Stimulated activated CD4-positive, alpha-beta T cell treated with anti-CD3 and anti-CD28 coated beads, Interleukin-4, amount 100 ng/mL, for 24 hours (primary cell): ENCODE measurements around the gene TLE6.
"Not testable (repeated sequence)": the region's sequence is repeated elsewhere in the genome, so short reads cannot be mapped to it uniquely, and the experiment has no call there.

Experiments used
- DNase-seq: peaks from one replicate; pipeline ENCODE4 v3.0.0-alpha.2; 2020

The TLE6 gene

DNA sequence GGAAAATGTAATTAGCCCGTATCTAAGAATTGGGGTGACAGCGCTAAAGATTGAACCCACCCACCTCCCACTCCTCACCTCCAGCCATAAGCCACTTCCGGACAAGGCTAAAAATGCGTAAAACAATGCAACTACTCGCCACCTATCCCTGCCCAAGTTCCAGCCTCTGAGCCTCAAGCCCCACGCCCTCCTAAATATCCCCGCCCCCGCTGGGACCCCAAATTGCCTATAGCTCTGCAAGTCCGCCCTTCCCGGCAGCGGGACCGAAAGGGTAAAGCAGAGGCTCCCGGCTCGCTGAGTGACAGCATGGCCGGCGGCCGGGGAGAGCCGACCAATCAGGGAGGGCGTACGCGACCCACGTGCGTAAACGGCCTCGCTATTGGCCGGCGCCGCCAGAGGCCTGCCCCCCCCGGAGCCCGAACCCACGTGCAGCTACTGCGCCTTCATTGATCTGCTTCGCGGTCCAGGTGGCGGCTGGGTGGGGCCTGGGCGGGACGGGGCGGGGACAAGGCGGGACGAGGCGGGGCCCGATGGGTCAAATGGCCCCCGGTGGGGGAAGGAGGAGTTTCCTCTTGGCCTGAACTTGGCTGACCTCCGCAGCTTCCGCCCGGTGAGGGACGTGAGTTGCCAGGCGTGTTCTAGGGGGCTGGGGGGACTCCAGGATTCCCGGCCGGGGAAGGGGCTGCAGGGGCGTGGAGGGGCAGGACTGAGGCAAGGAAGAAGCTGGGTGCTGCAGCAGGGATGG is at the start of gene TLE6:
Gene TLE6, plus strand, starts transcription at position 564 of the 745 bp plus-strand sequence. CDS start 670 bp downstream, outside the sequence.
- peak; percentile 94 for DNase-seq

DNA sequence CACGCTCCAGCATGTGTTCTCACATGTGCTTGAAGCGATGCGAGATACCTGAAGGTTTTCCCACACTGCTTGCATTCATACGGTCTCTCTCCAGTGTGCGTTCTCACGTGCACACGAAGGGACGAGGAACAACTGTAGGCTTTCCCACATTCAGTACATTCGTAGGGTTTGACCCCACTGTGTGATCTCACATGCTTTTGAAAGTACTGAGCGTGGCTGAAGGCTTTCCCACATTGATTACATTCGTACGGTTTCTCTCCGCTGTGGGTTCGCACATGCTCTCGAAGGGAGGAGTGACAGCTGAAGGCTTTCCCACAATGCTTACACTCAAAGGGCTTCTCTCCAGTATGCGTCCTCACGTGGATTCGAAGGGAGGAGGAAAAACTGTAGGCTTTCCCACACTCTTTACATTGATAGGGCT is 43.9 kb upstream of the TLE6 start:
- DNase-seq: no peak

DNA sequence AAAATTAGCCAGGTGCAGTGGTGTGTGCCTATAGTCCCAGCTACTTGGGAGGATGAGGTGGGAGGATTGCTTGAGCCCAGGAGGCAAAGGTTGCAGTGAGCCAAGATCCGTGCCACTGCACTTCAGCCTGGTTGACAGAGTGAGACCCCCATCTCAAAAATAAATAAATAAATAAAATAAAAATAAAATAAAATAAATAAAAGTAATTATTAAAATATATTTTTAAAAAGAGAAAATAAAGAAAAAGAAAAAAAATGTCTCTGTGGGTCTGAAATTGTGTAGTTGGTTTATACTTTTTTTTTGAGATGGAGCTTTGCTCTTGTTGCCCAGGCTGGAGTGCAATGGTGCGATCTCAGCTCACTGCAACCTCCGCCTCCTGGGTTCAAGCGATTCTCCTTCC is 41.5 kb upstream of the TLE6 start:
- DNase-seq: not testable (repeated sequence)

DNA sequence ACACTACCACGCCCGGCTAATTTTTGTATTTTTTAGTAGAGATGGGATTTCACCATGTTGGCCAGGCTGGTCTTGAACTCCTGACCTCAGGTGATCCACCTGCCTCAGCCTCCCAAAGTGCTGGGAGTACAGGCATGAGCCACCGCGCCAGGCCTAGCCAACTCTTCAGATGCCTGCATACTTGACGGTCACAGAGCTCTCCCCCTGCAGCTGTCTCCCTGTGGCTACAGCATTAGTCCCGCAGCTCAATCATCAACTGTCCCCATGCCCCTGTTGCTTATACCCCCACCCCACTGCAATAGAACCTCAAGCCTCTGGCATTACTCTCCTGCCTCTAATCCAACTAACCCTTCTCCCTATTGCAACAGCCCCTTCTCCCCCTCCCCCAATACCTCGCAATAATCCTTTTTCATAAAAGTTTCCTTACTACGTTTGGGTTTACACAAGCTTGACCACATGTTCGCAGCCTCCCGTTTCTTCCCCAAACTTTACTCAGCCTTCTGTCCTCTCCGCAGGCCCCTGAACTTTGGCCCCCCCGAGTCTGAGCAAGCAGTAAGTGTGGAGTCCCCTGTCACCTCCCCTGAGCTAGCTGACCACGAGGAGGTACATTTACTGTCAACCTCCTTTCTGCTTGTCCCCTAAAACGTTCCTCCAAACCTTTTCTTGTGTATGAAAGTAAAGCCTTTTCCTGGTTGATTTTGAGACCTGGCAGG is 34.3 kb upstream of the TLE6 start:
- DNase-seq: no peak

DNA sequence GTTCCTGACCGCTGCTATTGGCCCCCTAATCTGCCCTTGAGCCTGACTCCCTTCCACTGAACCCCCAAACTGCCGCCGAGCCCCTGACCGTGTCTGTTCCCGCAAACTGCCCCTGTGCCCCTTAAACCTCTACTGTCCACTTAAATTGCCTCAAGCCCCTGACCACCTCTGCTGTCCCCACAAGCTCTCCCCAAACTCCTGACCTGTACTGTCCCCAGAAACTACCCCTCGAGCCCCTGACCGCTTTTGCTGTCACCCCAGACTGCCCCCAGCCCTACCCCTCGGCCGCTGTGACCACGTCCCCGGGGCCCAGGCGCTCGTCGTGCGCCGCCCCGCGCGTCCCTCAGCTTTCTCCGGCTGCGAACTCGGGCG is 33.0 kb upstream of the TLE6 start:
- no peak for DNase-seq

DNA sequence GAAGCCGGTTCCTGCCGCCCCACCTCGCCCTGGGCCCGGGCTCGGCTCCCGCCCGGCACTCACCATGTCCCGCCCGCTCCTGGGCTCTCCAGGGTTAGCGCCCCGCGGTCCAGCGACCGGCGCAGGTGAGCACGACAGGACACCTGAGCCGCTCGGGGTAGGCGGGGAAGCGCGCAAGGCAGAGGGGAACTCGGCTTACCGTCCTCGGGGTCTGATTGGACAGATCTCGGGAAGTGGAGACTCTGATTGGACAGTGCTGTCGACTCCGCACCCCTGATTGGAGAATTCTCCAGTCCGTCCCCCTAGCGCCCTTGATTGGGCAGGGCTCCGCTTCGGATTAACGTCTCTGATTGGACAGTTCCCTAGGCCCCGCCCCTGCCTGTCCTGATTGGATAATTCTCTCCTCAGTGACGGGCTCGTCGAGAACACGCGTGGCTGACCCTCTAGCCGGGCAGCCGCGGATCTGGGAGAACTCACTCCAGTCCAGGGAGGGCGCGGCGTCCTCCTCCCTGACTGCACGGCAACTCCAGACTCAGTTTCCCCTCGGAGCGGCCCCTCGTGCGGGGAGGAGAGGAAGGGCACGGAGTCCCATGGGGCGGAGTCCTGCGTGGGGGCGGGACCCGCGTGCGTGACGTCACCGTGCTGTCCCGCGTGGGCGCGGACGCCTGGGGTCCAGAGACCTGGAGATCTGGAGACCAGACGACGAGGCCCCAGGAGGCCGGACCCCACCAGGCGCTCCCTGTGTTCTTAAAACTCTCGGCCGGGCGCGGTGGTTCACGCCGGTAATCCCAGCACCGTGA is 32.4 kb upstream of the TLE6 start, which contains the start of gene ZNF77:
Gene ZNF77, minus strand, starts transcription at position 197 of the 800 bp plus-strand sequence. Its CDS starts 131 bp downstream, at position 66.
- peak; percentile 99 for DNase-seq

DNA sequence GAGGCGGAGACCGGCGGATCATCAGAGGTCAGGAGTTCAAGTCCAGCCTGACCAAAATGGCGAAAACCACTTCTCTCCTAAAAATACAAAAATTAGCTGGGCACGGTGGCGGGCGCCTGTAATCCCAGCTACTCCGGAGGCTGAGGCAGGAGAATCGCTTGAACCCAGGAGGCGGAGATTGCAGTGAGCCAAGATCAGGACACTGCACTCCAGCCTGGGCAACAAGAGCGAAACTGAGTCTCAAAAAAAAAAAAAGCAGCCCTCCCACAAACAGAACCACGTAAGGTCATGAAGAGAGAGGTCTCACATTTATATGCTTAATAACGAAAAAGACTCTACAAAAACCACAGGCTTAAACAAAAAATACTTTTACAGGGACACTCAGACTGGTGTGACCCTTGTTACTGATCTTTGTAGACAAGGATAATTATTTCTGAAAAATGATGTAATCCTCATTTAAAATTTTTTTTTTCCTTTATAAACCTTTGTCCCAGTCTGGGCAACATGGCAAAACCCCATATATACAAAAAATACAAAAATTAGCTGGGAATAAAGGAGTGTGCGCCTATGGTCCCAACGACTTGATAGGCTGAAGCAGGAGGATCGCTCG is 31.7 kb upstream of the TLE6 start:
- DNase-seq: no peak

DNA sequence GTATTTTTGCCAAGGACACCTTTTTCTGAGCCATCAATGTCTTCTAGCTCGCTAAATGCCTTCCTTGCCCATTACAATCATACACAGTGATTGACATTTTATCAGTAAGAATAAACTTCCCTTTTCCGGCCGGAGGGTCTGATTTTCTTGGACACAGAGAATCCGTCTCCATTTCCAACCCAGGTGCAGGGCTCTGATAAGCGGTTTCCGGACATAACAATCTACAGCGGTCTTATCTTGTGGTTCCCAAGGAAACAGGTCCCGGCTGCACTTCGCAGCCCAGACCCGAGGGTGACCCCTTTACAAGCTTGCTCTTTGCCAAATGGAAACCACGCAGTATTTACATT is 27.5 kb upstream of the TLE6 start:
- DNase-seq: no peak

DNA sequence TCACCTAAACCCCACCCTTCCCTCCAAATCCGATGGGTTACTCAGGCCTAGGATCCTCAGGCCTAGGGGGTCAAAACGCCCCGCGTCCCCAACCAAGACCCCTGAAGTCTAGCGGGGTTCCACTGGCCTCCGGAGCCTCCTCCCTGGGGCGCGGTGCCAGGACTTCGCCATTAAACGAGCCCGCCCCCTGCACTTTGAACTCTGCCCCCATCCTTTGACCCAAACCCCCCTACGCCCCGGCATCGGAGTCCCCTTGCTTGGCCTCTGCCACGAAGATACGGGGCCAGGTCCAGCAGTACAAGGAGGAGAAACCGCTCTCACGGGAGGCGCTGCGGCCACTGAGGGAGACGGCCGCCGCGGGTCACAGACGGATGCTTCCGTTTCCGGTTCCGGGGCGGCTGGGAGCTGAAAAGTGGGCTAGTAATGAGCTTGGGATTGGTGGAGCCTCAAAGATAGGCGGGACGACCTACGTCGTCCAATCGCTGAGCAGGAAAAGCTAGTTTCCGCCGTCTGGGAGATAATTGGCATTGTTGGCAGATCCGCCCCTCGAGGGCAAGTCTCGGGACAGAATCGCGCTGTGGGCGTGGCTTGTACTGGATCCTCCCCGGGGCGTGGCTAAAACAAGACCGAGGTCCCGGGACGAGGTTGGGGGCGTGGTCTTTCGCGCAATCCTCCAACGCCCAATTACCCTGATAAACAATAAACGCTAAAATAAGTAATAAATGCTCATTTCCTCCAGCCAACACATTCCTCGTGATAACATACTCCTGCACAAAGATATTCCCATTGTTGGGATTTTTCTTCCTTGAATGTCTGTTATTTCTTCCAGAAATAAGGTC is 26.9 kb upstream of the TLE6 start:
- peak; percentile 100 for DNase-seq

DNA sequence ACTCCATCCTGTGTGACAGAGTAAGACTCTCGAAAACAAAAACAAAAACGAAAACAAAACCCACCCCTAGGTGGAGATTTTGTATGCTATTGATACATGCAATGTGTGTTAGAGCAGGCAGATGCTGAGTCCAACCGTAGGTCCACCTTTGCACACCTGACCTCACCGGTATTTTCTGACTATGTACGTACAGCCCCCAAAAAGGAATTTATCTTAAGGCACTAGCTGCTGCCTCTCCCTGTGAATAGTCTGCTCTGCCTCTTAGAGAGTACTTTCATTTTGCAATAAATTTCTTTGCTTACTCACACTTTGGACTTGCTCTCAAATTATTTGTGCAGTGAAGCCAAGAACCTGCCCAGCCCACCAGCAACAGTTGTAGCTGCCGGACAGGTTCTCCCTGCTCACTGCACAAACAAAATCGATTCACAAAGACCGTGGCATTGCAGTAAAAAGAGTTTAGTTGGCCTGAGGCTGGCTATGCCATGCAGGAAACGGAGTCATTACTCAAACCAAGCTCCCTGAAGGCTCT is 24.3 kb upstream of the TLE6 start:
- no peak for DNase-seq

DNA sequence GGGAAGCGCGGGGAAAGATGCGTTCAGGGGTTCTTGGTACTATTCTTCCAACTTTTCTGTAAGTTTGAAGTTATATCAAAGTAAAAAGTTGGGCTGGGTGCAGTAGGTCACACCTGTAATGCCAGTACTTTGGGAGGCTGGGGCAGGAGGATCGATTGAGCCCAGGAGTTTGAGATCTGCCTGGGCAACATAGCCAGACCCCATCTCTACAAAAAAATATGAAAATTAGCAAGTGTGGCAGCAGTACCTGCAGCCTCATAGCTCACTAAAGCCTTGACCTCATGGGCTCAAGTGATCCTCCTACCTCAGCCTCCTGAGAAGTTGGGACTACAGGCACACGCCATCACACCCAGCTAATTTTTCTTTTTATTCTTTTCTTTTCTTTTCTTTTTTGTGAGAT is 20.2 kb upstream of the TLE6 start:
- DNase-seq: no peak

DNA sequence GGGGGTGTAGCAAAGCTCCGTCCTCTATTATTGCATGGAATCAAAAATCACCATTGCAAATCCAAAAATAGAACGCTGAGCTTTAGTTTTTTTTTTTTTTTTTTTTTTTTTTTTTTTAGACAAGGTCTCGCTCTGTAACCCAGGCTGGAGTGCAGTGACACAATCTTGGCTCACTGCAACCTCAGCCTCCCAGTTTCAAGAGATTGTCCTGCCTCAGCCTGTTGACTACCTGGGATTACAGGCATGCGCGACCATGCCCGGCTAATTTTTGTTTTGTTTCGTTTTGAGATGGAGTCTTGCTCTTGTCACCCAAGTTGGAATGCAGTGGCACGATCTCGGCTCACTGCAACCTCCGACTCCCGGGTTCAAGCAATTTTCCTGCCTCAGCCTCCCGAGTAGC is 17.2 kb upstream of the TLE6 start:
- no peak for DNase-seq

DNA sequence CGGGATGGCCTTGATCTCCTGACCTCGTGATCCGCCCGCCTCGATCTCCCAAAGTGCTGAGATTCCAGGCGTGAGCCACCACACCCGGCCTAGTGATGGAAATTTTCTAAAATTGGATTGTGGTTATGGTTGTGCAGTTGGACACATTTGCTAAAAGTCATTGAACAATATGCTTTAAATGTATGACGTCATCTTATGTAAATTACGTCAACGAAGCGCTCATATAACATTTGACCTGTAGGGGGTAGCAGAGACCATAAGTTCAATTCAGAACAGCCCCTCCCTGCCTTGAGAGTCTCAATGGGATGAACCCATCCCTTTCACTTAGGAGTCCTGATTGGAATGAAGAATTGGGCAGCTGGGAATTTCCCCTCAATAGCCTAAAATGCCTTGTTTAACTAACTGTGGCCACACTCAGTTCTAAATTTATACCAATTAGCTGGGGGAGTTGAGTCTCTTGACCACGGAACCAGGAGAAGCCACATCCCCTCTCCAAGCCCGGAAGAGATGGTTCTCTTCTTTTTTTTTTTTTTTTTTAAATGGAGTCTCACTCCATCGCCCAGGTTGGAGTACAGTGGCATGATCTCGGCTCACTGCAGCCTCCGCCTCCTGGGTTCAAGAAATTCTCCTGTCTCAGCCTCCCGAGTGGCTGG is 15.2 kb upstream of the TLE6 start:
- DNase-seq: peak; percentile 56

DNA sequence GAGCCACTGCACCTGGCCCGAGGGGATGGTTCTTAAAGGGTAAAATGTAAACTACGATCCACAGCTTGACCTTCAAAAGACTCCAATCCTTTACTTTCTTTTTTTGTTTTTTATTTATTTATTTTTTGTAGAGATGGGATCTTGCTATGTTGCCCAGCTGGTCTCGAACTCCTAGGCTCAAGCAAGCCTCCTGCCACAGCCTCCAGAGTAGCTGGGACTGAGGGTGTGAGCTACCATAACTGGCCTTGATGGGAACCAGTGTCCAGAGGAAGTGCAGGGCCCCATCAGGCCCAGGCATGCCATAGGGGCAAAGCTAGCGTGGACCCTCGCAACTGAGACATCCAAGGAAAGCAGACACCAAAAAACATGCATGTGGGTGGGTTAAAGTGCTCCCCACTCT is 14.2 kb upstream of the TLE6 start:
- DNase-seq: no peak

DNA sequence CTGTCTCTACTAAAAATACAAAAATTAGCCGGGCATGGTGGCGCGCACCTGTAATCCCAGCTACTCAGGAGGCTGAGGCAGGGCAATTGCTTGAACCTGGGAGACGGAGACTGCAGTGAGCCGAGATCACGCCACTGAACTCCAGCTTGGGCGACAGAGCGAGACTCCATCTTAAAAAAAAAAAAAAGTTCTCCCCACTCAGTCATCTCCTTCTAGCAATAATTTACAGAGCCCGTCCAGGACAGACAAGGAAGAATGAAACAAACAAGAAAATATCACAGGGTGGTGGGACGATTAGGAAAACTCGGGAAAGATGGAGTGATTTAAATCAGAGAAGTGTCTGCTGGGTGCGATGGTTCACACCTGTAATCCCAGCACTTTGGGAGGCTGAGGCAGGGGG is 13.7 kb upstream of the TLE6 start:
- DNase-seq: not testable (repeated sequence)

DNA sequence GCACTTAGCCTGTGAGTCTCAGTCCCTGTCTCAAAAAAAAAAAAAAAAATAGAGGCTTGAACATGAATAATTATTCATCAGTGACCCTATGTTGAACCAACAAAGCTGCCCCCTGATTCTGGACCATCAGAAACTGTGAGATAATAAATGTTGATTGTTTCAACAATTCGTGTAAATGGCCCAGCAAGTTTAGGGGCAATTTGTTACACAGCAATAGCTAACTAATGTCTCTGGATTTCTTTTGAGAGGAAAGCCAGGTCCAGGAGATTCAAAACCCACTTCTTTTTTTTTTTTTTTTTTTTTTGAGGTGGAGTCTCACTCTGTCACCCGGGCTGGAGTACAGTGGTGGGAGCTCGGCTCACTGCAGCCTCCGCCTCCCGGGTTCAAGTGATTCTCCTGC is 12.5 kb upstream of the TLE6 start:
- DNase-seq: no peak

DNA sequence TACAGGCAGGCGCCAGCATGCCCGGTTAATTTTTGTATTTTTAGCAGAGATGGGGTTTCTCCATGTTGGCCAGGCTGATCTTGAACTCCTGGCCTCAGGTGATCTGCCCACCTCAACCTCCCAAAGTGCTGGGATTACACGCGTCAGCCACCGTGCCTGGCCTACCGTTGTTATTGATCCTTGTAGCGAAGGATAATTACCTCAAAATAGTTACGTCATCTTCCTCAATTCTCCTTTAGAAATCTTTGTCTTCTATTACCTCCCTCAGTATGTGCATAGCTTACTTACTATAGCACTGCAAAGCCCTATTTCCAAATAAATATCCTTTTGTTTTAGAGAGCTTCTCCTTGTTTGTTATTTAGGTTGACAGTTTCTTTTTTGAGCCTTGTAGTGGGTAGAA is 9.4 kb upstream of the TLE6 start:
- no peak for DNase-seq

DNA sequence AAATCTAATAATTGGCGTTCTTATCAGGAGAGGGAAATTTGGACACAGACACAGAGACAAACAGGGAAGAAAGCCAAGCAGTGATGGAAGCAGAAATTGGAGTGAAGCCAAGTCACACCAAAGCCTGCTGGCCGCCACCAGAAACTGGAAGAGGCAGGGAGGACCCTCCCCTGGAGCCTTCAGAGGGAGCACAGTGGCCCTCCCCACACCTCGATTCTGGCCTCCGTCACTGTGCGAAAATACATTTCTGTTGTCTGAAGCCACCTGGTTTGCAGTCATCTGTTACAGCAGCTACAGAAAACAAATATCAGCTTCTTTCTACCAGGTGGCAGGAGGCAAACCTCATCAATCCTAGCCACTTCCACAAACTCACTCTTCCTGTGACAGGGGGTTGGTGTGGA is 8.3 kb upstream of the TLE6 start:
- no peak for DNase-seq

DNA sequence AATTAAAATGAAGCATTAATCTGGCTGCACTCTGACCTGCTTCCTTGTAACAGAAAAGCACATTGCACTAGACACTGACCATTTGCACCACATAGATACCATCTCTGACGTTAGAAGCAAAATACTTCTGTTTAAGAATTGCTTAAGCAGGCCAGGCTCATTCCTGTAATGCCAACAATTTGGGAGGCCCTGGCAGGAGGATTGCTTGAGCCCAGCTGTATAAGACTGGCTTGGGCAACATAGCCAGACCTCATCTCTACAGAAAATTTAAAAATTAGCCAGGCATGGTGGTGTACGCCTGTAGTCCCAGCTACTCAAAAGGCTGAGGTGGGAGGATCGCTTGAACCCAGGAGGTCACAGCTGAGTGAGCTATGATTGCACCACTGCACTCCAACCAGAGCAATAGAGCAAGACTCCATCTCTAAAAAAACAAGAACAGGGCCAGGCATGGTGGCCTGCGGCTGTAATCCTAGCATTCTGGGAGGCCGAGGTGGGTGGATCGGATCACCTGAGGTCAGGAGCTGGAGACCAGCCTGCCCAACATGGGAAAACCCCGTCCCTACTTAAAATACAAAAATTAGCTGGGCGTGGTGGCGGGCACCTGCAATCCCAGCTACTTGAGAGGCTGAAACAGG is 7.0 kb upstream of the TLE6 start:
- DNase-seq: no peak

DNA sequence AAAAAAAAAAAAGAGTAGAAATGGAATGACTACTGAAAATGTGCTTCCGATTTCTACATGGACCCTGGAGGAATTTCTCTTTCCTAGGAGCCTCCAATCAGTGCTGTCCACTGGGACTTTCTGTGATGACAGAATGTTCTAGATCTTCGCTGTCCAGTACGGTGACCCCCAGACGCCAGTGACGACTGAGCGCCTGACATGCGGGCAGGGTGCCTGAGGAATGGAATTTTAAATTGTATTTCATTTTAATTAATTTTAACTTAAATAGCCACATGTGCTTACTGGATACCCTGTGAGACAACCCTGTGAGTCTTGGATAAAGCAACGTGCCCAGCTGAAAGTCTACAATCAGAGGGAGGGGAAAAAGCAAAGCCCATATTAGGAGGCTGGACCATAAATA is 4.1 kb upstream of the TLE6 start:
- no peak for DNase-seq
